GM21390 (cell line): ENCODE measurements around the gene ABCA6.

Experiments used
- ATAC-seq: cut with Tn5 transposase; IDR thresholded peaks from one replicate; pipeline ENCODE4 v1.9.1; 2021; ENCODE audit not compliant: unreplicated experiment

Gene ABCA6

GRCh38 chr17:69142175-69142802 lies 594 bp upstream of the ABCA6 start:
- ATAC-seq, result no peak

DNA sequence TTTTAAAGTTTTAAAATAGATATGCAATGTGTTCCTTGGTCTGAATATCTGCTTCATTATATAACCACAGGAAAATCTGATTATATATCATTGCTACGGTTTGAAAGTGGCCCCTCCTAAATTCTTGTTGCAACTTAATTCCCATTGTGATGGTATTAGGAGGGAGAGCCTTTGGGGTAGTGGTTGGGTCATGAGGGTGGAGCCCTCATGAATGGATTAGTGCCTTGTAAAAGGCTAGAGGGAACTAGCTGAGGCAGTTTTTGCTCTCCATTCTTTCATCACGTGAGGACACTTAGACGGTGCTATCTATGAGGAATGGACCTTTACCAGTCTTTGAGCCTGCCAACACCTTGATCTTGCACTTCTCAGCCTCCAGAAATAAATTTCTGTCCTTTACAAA lies 7.6 kb downstream of the ABCA6 start:
- no peak for ATAC-seq

- ATAC-seq, result no peak
These were observed 10.9 kb downstream of the ABCA6 start for GRCh38 chr17:69130627-69131296.

DNA sequence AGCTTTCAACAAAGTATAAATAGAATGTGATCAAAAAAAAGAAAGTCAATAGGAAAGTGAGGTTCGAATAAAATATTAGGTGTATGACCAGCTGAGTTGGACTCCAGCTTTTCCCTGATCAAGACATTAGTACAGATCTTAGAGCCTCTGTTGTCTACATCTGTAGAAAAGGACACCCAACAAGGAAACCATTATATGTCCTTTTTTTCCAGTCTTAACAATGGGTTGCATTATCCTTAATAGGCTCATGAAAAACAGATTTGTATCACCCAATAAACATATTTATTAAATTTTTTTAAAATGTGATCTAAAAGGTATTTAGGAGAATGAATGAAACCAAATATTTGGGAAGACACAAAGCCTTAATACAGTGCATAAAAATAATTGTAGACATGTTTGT lies 18.1 kb downstream of the ABCA6 start:
- ATAC-seq, result no peak

GRCh38 chr17:69122065-69122464 lies 19.6 kb downstream of the ABCA6 start:
- ATAC-seq, result no peak

DNA sequence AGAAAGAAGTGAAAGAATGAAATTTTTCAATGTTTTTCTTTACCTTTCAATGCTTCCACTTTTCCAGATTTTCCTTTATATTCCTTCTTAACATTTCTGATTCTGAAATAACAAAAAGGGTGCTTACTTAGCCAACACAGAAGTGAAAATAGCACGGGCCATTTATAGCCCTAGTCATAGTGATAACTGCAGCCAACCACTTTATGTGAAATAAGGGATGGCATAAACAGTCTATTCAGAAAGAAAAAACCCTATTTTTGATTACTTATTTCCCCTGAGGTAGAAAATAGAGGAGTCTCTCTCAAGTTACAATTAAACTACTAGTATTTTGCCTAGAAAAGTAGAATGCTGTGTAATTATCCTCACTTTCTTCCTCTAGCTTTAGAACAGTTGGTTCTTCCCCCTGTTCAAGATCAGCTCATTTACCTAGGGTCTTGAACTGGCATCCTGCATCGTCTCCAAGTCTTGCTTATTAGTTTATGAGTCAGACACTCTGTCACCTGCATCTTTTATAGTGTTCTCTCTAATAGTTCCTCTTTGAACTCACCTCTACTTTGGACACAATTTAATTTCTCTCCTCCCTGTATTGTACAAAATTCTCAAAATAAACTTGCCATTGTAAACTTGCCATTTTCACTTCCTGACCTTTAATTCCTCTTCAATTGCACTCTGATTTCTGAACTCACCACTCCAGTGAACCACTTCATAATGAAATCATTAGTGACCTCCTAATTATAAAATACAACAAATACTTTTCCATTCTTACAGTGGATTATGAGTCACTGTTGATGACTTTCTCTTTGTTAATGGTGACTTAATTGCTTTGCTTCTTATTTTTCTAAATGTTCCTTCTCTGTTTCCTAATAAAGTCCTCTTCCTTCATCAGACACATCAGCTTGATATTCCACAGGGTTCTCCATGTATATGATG lies 23.6 kb downstream of the ABCA6 start:
- ATAC-seq, result peak; percentile 50

DNA sequence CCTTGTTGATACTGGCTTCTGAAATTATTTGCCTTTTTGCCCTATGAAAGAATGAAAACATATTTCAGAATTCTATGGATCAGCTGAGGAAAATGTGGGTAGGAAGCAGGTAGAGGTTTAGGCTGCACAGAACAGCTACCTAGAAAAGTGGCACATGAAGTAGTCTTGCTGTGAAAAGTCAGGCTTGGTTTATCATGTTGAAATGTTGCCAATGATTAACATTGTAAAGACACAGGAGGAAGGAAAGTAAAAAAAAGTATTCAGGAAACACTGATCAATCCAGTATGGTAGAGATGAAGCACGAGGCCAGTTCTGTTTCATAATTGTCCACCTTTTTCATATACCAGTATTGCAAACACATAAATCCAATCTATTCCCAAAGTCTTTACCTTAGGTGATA lies 29.9 kb downstream of the ABCA6 start:
- ATAC-seq, result no peak

GRCh38 chr17:69105907-69106730 lies 35.6 kb downstream of the ABCA6 start:
- no peak for ATAC-seq

DNA sequence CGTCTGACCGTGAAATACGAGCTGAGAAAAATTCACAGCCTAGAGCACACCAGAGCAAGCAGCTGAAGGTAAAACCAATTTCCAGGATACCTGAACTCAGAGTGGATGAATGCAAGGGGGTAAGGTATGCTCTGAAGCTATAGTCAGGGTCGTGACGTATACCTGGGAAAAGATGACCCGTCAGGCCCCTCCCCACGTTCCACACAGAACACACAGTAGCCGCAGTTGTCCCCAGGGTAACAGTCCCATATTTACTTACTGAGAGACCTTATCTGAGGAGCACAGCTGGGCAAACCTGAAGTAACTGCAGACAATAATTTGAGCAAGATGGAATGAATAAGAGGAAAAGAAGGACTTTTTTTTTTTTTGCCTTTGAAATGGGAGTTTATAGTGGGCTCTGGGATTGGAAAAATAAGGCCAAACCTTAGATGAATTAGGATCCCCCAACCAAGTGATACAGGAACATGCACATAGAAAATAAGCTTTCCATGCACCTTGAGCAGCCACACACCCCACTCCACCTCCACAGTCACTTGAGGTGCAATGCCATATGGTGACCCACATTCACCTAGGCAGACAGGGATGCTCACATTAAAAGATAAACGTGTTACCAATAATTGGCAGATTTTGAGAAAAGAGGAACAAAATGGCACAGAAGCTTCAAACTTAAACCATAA lies 38.0 kb downstream of the ABCA6 start:
- ATAC-seq, result no peak

DNA sequence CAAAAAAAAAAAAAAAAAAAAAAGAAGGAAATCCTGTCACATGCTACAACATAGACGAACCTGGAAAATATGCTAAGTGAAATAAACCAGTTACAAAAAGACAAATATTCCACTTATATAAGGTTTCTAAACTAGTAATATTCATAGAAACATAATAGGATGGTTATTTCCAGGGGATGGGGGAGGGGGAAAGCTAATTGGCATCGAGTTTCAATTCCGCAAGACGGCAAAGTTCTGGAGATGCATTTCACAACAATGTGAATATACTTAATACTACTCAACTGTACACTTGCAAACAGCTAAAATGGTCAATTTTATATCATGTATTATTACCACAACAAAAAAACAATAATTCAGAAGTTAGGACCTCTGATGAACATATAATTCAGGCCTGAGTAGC lies 43.1 kb downstream of the ABCA6 start:
- ATAC-seq, result no peak

DNA sequence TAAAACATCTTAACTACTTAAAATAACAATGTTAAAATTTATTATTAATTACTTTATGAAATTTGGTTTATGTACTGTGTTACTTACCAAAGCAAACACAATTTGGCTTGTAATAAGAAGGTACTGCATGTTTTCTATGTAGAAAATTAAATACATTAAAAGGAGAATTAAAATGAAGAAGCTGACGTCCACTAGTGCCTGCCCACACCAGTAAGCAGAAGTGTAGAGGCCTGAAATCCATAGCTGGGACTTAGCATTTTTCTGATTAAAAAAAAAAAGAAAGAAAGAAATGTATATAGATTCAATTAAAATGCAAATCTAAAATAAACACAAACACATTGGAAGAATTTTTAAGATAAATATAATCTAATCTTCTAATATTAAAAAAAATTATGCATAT lies 45.2 kb downstream of the ABCA6 start:
- no peak for ATAC-seq

GRCh38 chr17:69093995-69094394 lies 47.7 kb downstream of the ABCA6 start:
- no peak for ATAC-seq

DNA sequence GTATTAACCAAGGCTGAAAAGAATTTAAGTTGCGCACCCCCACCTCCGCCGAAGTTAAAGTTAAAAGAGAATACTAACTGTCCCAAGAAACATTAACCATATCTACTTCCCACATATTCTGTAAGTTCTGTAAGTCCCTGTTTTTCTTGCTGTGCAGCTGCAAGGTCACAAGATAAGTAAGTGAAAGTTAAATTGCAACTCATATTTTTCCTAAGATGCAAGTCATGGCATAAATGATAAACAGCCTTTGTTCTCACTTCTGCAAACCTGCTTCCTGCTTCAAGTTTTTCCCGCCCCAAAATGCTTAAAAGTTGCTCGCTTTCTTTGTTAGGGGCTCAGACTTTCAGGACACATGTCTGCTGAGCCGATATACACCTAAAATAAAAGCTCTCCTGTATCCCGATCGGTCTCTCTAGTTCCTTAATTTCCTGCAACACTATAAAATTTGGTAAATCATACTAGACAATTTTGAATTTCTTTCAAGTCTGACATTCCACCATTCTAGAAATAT lies 48.4 kb downstream of the ABCA6 start:
- ATAC-seq, result peak; percentile 68

GRCh38 chr17:69090365-69090764 lies 51.3 kb downstream of the ABCA6 start:
- ATAC-seq, result no peak

DNA sequence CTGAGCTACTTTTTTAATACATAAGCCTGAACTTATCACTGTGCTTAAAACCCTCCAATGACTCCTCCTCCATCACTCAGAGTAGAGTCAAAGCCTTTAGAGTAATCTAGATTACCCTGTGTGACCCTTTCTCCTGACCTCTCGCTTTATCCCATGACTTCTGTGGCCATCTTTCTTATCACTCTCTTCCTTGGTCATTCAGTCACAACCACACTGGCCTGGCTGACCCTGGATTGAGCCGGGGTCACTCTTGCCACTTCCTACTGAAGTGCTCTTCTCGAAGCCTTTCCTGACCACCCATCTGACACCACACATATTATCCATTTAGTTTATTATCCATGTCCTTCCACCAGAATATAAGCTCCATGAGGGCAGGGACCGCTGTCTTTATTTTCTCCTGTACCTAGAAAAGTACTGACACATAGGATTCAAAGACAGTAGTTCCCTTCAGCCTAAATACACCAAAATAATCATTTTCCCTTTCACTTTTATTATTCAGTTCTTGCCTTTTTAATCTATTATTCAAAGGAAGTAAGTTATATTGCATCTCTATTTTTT lies 53.0 kb downstream of the ABCA6 start:
- ATAC-seq, result no peak

DNA sequence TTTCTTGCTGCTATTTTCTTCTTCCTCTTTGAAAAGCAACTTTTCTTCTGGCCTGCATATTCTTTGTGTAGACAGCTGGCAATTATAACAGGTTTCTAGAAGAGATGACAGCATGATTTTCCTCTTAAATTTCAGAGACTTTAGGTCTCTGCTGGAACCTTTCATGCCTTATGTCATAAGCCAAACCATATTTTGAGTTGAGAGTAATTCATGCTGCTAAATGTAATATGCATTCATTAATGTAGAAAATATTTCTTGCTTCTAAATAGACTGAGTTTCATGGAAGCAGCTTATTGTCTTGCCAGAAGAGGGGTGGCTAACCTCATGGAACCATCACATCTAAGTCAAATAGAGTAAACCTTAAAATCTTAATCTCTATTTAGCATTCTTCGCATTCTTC lies 55.1 kb downstream of the ABCA6 start:
- ATAC-seq, result no peak

DNA sequence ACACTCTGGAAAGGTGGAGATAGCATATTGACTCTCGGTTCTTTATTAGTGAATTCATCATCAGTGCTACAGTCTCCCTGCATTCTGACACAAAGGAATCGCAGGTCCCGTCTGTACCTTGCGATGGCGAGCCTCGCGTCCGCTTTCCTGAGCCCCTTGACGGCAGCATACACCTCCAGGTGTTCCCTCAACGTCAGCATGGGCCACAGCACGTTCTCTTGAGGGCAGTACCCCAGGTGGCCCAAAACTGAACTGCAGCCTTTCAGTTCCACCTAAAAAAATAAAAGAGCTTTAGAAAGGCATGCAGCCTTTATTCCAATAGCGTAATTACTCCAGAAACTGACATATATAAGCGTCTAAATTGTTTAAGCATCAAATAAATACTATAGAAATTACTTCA lies 56.8 kb downstream of the ABCA6 start:
- no peak for ATAC-seq

GRCh38 chr17:69082696-69083095 lies 59.0 kb downstream of the ABCA6 start:
- no peak for ATAC-seq

DNA sequence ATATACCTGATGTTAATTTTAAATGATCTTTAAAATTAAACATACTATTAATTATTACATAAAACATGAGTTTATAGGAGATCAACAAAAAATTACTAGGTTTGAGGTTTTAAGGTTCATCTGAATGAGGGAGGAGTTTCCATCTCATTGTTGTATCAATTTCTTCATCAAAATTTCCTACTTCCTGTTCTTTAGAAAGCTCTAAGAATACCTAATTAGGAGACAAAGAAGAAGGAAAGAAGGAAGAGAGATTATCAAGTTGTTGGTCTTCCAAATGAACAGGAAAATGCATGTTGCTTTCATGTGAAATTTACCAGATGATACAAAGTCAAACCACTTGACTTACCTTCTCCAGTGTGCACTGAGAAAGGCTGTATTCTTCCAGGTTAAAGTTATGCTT lies 62.8 kb downstream of the ABCA6 start:
- ATAC-seq, result no peak

- ATAC-seq, result no peak
These were observed 65.9 kb downstream of the ABCA6 start for GRCh38 chr17:69075823-69076222.
